ENCODE measurements around the gene CCDC185.

DNA sequence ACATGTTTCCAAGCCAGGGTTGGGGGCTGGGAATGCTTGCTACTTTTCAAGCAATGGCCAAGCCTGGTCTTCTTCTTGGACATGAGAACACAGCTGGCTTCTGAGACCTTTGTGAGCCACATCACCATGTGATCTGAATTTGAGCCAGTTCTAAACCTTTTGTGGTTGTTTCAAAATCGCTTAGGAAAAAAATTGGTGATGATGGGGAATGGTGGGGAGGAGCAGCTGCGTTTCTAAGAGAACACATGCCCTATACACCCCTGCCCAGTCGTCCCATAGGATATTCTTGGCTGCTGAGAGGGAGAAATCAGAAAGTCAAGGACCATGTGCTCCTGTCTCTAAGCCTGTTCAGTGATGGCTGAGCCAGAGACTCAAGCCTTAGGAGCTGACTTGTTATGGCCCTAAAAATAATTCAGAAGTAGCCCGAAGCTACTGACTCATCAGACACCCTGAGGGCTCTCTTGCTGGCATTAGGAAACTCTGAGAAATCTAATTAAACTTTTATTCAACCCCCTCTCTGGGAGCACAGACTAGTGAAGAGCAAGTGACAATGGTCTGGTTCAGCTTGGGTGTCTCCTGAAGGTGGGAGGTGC lies 30.5 kb downstream of the CCDC185 start:
- TF ChIP-seq EZH2 (IDR thresholded peaks at IDR 0.05; ENCODE audit: insufficient read depth, poor library complexity, severe bottlenecking) (no peak), EZH2phosphoT487 (IDR thresholded peaks at IDR 0.05; ENCODE audit: insufficient read depth, low read depth) (no peak)
